Activated CD8-positive, alpha-beta memory T cell treated with anti-CD3 and anti-CD28 coated beads for 1 hour (primary cell): Measurements from ENCODE around the gene CBFA2T2.

Source experiments
- DNase-seq, 2 donors: peaks; one replicate each; pipeline ENCODE4 v3.0.0-alpha.2; 2020; ENCODE audit warnings: low read depth in 1 of 2; ENCODE audit errors: extremely low read depth in 1 of 2

The CBFA2T2 gene

DNA sequence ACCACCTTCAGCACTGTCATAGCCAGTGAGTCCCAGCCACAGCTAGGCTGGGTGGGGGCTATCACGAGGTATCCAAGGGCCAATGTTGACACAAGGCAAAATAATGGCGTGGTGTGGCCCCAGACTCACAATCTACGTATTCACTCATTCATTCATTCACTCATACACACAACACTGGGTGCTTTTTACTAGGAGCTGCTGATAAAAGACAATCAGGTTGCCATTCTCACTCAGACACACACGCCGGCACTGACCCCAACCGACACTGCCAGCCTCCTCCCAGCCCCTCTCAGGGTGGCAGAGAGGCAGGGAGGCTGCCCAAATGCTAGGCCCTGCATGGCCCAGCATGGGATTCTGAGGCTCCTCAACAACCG is 170.8 kb downstream of the CBFA2T2 start:
- DNase-seq: no peak

DNA sequence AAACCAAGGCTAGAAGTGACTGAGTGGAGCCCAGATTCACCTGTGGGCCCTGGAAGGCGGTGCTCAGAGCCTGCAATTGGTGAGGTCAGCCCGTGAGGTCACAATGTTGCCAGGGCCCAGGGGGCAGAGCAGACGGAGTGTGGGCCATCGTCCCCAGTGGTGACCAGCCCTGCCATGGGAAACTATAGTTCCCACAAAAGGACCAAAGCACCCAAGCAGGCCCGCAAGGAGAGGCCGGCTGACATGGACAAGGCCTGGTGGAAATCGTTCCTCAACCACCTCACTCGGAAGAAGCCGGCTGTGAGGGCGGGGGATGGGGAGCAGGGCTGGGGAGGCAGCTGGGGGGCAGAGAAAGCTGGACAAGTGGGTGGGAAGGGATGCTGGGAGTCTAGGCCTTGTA is 172.3 kb downstream of the CBFA2T2 start, which contains the start of gene C20orf144:
Gene C20orf144, plus strand, starts transcription at position 156 of the 400 bp plus-strand sequence. Its CDS starts 19 bp downstream, at position 175.
- no peak for DNase-seq

DNA sequence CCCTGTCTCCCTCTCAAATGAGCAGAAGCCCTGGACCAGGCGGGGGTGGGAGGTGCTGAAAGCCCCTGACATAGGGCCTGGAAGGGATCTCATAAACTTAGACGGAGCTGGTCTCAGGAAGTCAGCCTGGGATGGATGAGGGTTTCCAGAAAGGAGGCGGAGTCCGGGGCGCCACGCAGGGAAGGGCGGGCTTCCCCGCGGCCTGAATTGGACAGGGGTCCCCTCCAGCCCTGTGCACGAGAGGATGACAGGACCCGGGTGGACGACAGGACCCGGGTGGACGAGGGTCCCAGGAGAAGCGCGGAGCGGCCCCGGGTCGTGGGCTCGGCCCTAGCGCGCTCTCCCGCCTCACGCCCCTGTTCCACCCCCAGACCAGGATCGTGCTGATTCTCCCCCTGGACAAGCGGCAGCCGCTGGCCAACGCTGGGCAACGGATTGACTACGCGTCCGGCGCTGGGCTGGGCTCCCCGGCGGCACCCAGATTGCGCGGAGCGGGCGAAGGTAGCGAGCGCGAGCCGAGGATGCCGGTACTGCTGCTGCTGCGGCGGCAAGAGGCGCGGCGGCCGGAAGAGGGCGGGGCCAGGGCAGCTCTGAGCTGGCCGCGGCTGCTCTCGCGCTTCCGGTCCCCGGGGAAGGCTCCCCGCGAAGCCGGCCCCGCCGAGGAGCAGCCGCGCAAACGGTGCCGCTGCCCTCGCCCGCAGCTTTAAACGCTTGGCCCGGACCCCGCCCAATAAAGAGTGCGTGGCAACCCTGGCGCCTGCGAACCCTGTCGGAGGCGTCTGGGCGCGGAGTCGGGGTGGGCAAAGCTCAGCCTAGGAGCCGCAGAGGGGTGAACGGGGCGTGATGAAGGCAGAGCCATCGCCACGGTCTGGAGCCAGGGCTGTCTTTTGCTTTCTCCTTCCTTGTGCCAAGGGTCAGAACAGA is 173.5 kb downstream of the CBFA2T2 start:
- peak; percentile 52 to 74 for DNase-seq

DNA sequence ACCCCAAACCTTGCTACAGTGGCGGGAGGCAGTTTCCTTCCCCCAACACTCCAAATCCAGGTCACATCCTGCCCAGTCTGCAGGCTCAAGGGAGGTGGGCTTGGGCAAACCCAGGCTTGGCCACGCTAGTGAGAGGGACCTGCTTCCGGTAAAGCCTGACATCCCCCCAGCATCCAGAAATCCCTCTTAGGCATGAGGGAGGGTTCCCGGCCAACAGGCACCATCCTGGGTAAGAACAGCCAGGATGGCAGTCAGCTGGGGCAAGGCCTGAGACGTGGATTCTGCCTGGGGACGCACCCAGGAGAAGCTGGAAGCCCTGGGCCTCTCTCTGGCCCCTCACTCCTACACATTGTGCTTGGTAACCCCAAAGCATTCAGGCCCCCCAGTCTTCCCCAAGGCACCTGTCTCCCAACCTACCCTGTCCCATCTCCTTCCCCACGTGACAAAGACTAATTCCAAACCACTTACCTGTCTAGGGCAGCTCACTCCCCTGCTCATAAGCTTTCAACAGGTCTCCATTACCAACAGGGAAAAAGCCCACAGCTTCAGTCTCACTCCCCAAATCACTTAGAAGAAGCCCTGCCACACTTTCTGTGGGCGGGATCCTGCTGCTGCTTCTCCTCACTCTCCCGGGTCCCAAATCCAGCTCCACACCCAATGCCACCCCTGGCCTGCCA is 174.3 kb downstream of the CBFA2T2 start:
- DNase-seq: no peak

DNA sequence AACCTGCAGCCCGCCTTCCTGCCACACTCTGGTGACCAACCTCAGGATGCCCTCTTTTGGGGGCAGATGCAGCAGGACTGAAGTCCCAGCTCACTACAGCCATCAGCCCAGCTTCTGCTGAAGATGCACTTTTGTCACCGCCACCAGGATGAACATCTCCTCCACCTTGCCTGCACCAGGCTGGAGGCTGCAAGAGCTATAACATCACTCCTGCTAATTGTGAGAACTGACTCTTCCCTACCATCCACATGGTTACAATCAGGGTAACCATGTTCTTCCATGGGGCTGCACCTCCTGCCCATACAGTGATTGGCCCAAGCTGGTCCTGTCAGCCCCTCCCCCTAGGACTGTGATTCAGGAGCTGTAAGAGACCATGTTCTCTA is 174.9 kb downstream of the CBFA2T2 start:
- DNase-seq: no peak

DNA sequence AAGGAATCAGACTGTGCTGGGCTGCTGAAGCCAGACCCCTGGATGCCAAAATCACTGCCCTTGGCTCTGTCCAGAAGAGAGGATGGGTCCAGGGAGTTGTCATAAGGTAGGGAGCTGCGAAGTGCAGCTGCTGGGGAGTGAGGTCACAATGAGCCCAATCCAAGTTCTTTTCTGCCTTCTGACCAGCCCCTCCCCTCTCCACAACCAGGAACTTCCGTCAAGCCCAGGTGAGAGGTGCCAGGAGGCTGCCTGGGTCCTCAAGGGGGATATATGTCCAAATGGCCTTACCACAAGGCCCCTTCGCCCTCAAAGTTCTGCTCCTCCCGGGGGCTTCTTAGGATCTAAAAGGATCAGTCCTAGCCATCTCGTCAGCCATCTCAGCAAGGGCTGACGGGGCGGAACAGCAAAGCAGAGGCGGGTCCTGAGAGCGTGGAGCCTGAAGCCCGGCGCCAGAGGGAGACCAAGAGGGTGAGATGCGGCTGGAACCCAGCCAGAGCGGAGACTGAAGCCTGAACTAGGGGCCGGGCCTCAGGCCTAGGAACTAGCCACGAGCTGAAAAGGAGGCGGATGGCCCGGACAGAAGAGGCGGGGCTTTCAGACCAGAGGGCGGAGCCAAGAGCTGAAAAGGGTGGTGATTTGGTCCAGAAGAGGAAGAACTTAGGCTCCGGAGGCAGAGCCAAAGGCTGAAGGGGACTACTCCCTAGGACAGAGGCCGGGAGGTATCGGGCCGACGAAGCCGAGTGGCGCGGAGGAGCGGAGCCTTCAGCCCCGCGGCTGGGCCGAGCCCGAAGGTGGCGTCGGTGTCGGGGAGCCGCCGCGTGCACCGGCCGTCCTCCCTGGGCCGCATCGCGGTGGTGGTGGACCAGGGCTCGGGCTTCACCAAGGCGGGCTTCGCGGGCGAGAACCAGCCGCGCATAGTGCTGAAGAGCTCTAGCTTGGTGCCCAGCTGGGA is 176.7 kb downstream of the CBFA2T2 start, which contains the start of gene ACTL10:
Gene ACTL10, plus strand, starts transcription at position 651 of the 952 bp plus-strand sequence. CDS start 555 bp downstream, outside the sequence.
- DNase-seq: peak; percentile 45 to 66

DNA sequence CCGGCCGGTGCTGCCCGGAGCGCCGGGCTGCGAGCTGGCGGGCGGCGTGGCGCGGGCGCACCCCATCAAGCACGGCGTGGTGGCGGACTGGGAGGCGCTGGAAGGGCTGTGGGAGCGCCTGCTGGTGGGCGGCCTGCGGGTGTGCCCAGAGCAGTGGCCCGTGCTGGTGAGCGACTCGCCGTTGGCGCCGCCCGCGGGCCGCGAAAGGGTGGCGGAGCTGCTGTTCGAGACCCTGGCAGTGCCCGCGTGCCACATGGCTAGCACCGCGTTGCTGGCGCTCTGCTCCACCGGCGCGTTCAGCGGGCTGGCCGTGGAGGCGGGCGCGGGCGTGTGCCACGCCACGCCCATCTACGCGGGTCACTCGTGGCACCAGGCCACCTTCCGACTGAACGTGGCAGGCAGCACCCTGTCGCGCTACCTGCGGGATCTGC is 177.4 kb downstream of the CBFA2T2 start:
- peak in 1 of 2 donors; percentile 19 for DNase-seq

DNA sequence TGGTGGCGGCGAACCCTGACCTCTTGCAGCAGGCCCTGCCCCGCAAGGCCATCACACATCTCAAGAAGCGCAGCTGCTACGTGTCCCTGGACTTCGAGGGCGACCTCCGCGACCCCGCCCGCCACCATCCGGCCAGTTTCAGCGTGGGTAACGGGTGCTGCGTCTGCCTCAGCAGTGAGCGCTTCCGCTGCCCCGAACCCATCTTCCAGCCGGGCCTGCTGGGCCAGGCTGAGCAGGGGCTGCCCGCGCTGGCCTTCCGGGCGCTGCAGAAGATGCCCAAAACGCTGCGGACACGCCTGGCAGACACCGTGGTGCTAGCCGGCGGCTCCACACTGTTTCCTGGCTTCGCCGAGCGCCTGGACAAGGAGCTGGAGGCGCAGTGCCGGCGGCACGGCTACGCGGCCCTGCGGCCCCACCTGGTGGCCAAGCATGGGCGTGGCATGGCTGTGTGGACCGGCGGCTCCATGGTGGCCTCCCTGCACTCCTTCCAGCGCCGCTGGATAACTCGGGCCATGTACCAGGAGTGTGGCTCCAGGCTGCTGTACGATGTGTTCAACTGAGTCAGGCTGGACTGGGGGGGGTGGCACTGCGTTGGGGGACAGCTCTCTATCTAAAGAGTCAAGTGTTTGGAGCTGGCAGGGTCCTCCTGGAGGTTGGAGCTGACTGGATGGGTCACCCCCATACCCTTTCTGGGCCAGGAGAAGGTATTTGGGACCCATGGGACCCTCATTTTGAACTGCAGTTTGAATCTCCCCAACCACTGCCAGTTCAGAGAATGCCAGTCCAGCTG is 178.0 kb downstream of the CBFA2T2 start:
- peak in 1 of 2 donors; percentile 66 for DNase-seq

DNA sequence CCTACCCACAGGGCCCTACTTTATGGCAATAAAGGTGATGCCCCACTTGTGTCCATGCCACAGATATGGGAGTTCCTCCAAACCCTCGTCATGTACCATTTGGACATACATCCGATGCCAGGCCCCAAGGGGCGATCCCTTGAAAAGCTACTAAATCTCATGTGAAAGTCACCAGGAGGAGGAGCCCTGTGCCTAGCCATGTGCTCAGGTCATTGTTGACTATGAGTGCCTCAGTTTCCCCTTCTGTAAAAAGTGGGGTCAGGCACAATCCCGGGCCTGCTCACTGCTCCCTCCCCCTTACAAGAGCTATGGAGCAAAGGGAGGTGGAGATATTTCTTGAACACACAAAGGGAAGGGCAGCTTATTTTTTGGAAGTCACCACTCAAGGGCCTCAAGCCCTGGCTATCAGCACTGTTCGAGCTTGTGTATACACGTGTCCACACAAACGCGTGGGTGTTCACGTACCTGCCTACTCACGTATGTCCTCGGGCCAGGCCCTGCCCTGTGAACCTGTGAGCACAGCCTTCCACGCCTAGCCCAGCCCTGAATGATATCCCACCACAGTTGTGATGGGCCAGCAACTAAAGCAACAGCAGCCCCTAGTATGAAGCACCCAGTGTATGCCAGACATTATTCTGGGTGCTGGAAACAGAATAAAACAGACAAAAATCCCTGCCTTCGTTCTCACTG is 178.7 kb downstream of the CBFA2T2 start:
- DNase-seq: no peak

DNA sequence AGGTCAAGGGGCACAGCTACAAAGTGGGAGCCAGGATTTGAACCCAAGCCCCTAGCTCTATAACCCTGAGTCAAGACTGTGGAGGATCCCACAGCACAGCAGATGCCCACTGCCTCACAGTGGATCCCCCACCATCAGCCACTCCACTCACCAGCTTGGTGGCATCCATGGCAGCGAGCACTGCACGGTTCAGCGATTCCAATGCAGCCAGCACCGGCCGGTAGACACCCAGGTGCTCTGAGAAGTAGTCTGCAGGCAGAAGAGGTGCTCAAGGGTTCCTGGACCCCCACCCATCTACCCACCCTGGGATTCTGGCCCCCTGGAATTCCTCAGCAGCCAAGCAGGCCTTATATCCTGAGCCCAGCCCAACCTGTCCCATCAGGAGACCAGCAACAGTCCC is 179.3 kb downstream of the CBFA2T2 start:
- no peak for DNase-seq

DNA sequence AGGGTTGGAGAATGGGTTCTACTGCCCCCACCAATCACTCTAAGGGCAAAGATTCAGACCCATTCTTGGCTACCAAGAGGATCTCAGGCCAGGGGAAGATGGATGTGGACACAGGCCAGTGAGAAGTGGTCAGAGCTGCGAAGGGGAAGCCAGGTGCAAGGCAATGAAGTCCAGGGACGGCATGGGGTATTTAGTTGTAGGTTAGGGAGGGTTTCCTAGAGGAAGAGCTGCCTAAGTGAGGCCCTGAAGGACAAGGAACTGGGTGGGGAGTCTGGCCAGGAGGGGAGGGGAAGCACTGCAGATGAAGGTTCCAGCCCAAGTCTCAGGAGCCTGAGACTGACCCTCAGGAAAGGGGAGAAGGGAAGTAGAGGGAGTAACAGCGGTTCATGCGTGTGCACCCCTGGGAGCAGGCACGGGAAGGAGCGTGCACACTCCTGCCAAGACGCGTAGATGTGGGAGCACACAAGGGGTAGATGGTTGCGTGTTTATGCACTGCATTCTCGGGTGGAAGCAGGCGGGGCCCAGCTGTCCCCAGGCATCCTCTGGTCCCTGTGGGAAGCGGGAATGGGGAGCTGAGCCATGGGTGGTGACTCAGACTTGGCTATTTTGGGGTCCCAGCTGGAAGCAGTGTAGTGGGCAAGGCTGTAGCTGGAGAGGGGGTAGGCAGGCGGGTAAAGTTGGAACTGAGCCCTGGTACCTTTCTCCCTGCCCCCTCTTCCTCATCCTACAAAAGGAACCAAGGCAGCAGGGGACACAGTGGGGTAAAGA is 180.2 kb downstream of the CBFA2T2 start:
- DNase-seq: no peak

DNA sequence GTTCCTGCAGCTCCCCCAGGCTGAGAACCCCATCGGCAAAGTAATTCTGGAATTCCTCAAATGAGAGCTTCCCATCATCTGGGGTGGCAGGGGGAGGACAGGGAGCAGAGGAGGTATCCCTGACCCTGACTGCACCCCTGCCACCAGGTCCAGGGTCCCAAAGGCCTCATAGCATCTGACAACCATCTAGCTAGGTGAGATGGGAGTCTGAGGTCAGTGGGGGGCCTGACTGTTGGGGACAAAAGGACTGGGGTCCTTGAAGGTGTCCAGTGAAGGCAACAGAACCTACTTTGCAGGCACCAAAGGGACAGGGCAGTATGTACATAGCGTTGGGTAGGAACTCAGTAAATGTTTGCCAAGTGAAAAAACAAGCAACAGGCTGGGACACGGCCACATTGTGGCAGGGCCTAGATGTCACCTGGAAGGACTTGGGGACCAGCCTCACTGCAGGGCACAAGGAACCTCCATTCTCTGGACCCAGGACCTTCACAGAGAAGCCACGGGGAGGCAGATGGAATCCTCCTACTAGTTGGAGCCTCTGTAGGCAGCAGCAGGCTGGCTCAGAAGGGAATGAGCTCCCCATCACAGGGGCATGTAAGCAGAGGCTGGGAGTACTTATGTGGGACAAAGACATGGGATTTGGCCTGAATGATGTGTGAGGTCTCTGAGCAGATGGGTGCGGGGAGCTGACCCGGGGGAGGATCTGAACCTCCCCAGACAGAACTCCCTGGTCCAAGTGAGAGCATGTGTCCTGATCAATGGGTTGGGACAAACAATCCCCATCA is 181.0 kb downstream of the CBFA2T2 start:
- no peak for DNase-seq

DNA sequence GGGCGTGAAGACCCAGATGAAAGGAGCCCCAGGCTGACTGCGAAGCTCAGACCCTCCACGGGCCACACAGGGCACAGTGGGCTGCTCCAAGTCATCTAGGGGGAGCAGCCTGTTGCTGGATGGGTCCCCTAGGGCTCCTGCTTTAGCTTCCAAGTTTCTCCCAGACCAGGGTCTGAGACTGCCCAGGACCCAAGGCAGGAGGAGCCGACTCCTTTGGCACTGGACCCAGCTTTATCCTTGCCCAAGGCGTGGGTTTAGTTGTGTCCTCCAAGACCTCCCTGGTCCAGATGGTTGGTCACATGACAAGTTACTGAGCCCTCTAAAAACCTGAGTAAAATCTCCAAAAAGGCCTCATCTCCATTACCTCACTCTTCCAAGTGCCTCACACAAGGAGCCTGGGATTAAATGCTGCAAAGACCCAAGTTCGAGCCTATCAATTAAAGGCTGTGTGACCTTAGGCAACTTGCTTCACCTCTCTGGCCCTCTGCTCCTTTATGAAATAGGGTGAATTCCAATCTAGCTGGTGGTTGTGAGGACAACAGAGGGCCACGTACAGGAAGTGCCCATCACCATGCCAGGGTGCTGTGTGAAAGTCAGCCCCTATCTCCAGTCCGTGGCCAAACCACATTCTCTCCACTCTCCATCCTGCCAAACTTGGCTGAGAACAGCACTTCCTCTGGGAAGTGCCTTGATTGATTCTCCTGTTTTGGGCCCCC is 181.8 kb downstream of the CBFA2T2 start:
- DNase-seq: no peak

DNA sequence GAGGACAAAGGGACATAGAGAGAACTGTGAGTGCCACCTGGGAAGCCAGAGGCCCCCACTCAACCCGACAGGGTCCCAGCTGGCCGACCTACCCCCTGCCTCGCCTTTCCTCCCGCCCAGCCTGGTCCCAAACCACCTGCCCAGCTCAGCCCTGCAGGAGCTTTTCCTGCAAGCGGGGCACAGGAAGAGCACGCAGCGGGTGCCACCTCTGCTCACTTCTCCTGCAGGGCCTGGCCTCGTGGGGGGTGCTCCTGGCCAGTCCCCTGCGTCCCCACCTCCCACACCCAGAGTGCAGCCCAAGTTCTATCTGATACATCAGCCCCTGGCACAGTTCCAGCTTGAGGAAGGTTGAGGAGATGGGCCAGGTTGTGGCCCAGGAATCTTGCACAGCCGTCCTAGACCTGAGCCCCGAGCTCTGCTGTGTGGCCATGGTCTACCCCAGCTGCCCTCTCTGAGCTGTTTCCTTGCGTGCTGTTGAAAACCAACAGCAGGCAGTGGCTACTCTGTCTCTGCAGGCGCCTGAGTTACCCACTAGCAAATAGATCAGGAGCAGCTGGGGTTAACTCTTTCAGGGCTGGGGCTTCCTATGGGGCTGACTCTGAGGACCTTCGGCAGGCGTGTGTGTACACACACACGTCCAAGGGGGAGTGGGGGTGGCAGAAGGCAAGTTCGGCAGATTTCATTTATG is 182.7 kb downstream of the CBFA2T2 start:
- DNase-seq: no peak

DNA sequence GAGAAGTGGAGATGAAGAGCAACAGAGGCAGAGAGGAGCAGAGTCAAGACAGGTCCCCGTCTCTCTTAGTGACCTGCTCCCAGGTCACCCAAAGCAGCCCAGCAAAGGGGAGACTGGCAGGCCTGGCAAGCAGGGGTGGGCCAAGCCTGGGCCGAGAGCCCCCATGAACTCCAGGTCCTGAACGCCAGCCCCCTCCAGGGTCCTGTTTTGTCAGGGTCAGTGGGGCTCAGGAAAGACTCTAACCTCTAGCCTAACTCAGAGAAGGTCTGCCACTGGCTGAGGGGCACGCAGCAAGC is 183.2 kb downstream of the CBFA2T2 start:
- no peak for DNase-seq

DNA sequence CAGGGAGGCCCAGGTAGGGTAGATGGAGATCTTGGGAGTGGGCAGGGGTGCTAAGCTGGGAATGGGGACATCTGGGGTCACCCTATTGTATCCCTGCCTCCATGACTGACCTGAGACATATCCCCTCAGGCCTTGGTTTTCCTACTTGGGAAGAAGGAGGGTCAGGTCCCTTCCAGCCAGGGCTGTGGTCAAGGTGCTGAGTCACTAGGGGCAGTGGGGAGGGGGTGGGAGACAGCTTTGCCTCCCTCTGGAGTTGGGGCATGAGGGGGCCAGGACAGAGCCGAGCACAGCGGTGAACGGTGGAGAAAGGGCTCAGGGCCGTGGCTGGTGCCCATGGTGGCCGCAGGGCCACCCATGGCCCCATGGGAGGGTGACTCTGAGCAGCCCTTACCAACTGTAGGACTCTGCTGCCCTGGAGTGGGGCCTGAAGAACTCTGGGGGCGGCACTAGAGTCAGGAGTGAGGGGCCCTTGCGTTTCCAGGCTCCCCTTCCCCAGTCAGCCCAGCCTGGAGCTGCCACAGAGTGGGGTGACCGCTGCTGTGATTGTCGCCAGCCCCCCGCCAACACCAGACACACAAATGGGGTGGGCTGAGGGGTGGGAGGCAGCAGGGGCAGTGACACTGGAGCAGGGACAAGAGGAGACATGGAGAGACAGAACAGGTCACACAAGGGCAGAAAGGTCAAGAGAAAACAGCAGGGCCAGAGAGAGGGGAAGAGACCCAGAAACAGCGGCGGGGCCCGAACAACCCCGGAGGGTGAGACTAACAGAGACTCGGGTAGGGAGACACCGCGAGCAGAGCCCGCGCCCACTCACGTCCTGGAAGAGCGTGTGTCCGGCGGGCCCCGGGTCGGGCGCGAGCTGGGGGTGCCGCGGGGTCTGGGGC is 183.8 kb downstream of the CBFA2T2 start:
- no peak for DNase-seq
